ENCODE results near the gene BTRC. TPM values are rescaled to one million over a fixed set of nuclear protein-coding genes. Genes with fewer than 3 reads are reported as not detected.

The BTRC gene
- total RNA-seq, 6 experiments from 2014 or later = 4.8 to 8.4 (median 6.5) TPM

DNA sequence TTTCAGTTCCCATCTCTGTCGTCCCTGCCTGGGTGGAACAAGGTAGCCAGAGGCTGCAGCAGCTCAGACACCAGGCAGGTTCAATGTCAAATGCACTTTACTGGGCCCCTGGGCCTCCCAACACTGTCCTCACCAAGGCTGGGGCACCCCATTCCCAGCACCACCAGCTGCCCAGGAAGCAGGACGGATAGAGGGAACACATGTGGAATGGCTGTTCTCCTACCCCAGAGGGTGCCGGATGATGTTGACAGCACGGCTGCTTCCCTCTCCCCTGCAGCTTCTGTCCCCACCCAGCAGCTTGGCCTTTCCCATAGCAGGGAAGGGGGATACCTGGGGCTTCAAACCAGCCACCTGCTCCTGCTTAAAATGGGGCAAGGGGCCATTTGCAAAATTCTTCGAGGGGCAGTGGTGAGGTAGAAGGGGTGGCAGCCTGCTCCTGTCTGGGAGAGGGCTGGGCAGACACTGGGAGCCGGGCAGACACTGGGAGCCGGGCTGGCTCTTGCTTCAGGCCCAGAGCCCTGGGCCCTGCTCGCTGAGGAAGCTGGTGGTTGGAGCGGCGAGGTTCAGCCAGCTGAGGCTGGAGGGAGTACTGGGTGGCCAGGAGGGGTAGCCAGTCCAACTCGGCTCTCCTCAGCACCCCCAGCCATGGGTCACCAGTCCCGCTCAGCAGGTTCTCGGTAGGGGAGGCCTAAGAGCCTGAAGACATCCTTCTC, 225.0 kb downstream of the BTRC start:
- WGBS (ENCODE audit: insufficient coverage, low coverage, low lambda C conversion rate, missing lambda C conversion rate) = 80% methylated on average over 1 of the region's 13 CpGs
- intact Hi-C loops (cut with DNase I) = no loop called here

DNA sequence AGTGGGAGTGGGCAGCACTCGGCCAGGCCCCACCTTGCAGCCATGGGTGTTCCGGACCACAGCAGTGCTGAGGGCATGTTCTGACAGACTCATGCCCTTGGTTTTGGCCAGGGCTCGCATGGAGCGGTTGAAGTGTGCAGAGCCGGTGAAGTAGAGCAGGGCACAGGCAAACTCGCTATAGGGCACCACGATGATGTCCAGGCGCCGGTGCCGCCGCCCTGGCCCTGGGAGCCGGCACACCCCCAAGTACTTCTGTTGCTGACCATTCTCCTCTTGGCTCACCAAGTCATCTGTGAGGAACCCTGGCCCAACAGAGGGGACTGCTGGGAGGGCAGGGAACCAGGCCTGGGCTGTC, 225.5 kb downstream of the BTRC start:
- H3K27me3 ChIP-seq = no peaks in the 10 kb centered on the region
- ATAC-seq (no peak), DNase-seq (no peak)
- no peak overlapping the region for H3K4me3 ChIP-seq
- no peak overlapping the region for H3K27ac ChIP-seq
- H3K4me1 ChIP-seq = no peaks in the 10 kb centered on the region
- TF ChIP-seq, protein P1, sequence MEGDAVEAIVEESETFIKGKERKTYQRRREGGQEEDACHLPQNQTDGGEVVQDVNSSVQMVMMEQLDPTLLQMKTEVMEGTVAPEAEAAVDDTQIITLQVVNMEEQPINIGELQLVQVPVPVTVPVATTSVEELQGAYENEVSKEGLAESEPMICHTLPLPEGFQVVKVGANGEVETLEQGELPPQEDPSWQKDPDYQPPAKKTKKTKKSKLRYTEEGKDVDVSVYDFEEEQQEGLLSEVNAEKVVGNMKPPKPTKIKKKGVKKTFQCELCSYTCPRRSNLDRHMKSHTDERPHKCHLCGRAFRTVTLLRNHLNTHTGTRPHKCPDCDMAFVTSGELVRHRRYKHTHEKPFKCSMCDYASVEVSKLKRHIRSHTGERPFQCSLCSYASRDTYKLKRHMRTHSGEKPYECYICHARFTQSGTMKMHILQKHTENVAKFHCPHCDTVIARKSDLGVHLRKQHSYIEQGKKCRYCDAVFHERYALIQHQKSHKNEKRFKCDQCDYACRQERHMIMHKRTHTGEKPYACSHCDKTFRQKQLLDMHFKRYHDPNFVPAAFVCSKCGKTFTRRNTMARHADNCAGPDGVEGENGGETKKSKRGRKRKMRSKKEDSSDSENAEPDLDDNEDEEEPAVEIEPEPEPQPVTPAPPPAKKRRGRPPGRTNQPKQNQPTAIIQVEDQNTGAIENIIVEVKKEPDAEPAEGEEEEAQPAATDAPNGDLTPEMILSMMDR (IDR thresholded peaks at IDR 0.05) = no peak
- TF ChIP-seq POLR2A (IDR thresholded peaks at IDR 0.05) = no peak
- H3K9me3 ChIP-seq = no peaks in the 10 kb centered on the region
- WGBS (ENCODE audit: insufficient coverage, low coverage, low lambda C conversion rate, missing lambda C conversion rate) = no CpG with 5 or more reads among the region's 12 CpGs
- intact Hi-C loops (cut with DNase I) = no loop called here
- H3K36me3 ChIP-seq = peaks cover 0 to 20% (median 0%) of the 10 kb centered on the region in 4 donors

More for the DNA sequence above, 225.0 kb downstream of the BTRC start:
- H3K36me3 ChIP-seq = peaks cover 0 to 20% (median 0%) of the 10 kb centered on the region in 4 donors
- H3K4me3 ChIP-seq = no peak overlapping the region
- TF ChIP-seq, protein P1 (IDR thresholded peaks at IDR 0.05) = no peak
- H3K27ac ChIP-seq = no peak overlapping the region
- DNase-seq (no peak), ATAC-seq (no peak)
- H3K27me3 ChIP-seq = no peaks in the 10 kb centered on the region
- no peaks in the 10 kb centered on the region for H3K9me3 ChIP-seq
- H3K4me1 ChIP-seq = no peaks in the 10 kb centered on the region

DNA sequence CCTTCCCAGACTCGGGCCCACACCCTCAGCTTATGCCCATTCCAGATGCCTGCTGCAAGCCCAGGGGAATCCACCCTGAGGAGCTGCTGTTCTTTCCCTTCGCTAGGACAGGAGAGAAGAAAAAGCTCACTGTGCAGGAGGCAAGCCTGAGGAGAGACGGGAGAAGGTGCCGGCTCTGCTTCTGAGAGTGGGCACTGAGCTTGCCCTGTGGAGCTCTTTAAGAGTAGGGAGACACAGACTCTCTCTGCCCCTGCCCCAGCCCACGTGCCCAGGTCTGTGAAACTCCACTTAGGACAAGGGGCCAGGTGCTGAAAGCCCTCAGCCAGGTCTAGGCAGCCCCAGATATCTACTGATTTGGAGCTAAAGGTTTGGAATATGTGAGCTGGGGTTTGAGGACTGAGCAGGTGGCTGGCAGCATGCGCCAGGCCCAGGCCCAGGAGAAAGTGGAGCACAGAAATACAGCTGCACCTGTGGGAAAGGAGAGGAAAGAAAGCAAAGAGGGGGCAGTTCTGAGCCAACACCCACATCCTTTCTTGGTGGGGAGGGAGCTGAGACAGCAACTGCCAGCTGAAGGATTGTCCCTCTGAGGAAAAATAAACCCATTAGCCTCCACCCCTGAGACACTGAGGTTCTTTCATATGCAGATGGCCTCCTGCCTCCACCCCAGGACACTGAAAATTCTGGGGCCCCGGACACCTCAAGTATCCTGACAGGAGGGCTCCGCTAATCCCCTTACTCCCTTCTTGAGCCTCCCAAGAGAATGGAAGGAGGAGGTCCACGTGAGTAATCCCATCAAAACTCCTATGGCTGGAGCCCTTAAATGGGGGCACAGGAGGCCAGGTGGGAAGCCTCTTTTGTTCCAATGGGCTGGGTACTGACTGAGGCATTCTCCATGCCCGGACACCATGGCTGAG, 226.8 kb downstream of the BTRC start:
- no peak overlapping the region for H3K4me3 ChIP-seq
- TF ChIP-seq, protein P1 (IDR thresholded peaks at IDR 0.05) = no peak
- TF ChIP-seq POLR2A (IDR thresholded peaks at IDR 0.05) = no peak
- no peaks in the 10 kb centered on the region for H3K4me1 ChIP-seq
- H3K27ac ChIP-seq = no peak overlapping the region
- intact Hi-C loops (cut with DNase I) = no loop called here
- H3K9me3 ChIP-seq = no peaks in the 10 kb centered on the region
- H3K27me3 ChIP-seq = no peaks in the 10 kb centered on the region
- 88% methylated on average over 4 of the region's 10 CpGs for WGBS (ENCODE audit: insufficient coverage, low coverage, low lambda C conversion rate, missing lambda C conversion rate)
- DNase-seq (no peak), ATAC-seq (no peak)
- peaks cover 0 to 24% (median 0%) of the 10 kb centered on the region in 4 donors for H3K36me3 ChIP-seq

DNA sequence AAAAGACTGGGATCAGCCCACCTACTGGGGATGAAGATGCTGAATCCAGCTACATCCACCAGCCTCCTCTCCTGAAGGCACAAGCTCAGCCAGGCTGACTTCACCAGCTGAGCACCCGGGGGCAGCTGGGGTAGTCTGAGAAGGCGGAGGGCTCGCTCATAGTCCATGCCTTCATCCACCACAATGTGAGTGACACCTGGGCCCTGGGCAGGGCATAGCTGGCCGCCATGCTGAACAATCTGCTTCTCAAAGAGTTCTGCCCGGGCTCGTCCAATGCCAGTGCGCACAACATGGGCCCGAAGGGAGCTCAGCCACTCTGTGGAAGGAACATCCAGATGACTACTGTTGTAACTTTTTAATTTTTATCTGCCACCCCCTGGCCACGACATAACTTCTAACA, 231.9 kb downstream of the BTRC start:
- Histone ChIP-seq H3K9me3 (no peaks in the 10 kb centered on the region), H3K4me1 (peaks cover 0 to 10% (median 0%) of the 10 kb centered on the region in 4 donors), H3K36me3 (peaks cover 0 to 9% (median 0%) of the 10 kb centered on the region in 4 donors), H3K27me3 (no peaks in the 10 kb centered on the region), H3K27ac (no peak overlapping the region), H3K4me3 (no peak overlapping the region)
- 97% methylated on average over 6 of the region's 9 CpGs for WGBS (ENCODE audit: insufficient coverage, low coverage, low lambda C conversion rate, missing lambda C conversion rate)
- DNase-seq (no peak), ATAC-seq (no peak)
- intact Hi-C loops (cut with DNase I) = no loop called here
- TF ChIP-seq POLR2A (IDR thresholded peaks at IDR 0.05) = no peak
- TF ChIP-seq, protein P1 (IDR thresholded peaks at IDR 0.05) = no peak

Data from right lobe of liver (tissue), 6 donors.